HG02938 (cell line): ENCODE measurements around the gene GRHPR.
"Not testable (repeated sequence)": the region's sequence is repeated elsewhere in the genome, so short reads cannot be mapped to it uniquely, and the experiment has no call there.

Source experiments
- ATAC-seq: cut with Tn5 transposase; IDR thresholded peaks from one replicate; pipeline ENCODE4 v1.9.1; 2021; ENCODE audit warnings: mild to moderate bottlenecking, moderate library complexity; ENCODE audit not compliant: unreplicated experiment

Gene GRHPR

DNA sequence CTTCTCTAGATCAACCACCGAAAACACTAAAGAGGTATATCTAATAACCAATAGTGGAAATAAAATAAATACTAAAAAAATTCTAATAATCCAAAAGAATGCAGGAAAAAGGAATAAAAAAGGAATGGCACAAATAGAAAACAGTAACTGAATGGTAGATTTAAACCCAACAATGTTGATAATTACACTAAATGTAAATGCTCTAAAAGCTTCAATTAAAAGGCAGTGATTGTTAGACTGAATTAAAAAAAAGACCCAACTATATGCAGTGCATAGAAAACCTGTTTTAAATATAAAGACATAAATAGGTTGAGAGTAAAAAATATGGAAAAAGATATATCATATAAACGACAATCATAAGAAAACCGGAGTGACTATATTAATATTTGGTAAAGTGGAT lies 51.9 kb downstream of the GRHPR start:
- ATAC-seq: no peak

DNA sequence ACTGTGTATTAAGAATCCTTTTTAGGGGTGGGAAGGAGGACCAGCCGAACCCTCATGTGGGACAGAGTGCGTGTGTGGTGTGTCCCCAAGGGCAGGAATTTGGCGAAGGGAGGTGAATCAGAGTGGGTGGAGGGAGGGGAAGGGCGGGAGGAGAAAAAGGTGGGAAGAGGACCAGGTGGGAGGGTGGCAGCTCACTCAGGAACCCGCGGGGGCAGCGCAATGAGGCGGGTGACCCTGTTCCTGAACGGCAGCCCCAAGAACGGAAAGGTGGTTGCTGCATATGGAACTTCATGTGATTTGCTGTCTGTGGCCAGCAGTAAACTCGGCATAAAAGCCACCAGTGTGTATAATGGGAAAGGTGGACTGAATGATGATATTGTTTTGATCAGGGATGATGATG lies 54.4 kb downstream of the GRHPR start:
- no peak for ATAC-seq

DNA sequence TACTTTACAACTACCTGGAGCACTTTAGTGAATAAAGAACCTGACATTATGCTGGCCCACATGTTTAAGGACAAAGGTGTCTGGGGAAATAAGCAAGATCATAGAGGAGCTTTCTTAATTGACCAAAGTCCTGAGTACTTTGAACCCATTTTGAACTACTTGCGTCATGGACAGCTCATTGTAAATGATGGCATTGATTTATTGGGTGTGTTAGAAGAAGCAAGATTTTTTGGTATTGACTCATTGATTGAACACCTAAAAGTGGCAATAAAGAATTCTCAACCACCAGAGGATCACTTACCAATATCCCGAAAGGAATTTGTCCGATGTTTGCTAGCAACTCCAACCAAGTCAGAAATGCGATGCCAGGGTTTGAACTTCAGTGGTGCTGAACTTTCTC lies 54.9 kb downstream of the GRHPR start:
- not testable (repeated sequence) for ATAC-seq

DNA sequence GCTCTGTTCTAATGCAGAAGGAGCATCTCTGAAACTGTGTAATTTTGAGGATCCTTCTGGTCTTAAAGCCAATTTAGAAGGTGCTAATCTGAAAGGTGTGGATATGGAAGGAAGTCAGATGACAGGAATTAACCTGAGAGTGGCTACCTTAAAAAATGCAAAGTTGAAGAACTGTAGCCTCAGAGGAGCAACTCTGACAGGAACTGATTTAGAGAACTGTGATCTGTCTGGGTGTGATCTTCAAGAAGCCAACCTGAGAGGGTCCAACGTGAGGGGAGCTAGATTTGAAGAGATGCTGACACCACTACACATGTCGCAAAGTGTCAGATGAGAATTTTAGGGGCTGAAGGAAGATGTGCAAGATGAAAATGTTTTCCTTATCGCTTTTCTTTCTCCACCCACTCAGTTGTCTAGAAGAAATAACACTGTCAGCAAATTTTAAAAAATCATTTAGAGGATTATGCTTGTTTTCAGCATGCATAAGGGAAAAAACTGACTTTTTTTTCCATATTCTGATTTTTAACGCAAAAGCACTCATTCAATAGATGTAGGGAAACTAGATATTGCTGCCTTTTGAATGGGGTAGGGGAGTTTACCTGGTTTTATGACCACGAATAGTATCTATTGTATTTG lies 55.6 kb downstream of the GRHPR start:
- ATAC-seq: not testable (repeated sequence)

GRCh38 chr9:37480759-37481158 lies 58.3 kb downstream of the GRHPR start:
- ATAC-seq: no peak

GRCh38 chr9:37485389-37486255 lies 63.1 kb downstream of the GRHPR start, which contains the start of gene POLR1E:
Gene POLR1E (plus strand): TSS chr9:37485948. CDS start chr9:37486048, 100 bp downstream.
- peak; percentile 89 for ATAC-seq

DNA sequence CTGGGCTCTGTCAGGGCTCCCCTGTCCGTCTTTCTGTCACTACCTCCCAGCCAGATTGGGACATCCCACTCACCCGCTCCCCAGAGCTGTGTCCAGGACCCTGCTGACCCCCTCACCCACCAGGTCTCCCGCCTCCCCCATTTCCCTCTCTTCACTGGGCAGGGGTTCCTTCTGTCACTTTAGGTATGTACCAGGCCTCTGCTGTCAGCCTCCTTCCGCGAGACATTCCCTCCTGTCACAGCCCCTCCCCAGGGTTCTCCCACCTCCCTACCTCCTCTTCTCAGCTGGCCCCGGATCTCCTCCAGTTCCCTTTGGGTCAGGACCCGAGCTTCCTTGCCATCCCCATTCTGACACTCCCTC lies 63.7 kb downstream of the GRHPR start:
- no peak for ATAC-seq
